Loucy (cell line): ENCODE data around the gene BLCAP.
"Not testable (repeated sequence)": the region's sequence is repeated elsewhere in the genome, so short reads cannot be mapped to it uniquely, and the experiment has no call there.

ENCODE experiments used
- H2AFZ ChIP-seq: fragments of 200-600 bp; sonication (generic); 2 replicates; pipeline ENCODE4 v1.6.0; 2016; ENCODE audit warnings: antibody characterized with exemption, mild to moderate bottlenecking, low read length, moderate library complexity
- H3F3A ChIP-seq: fragments of 200-600 bp; 2 replicates; pipeline ENCODE4 v1.6.0; 2016; ENCODE audit warnings: antibody characterized with exemption, low read depth, mild to moderate bottlenecking
- H3K27me3 ChIP-seq: fragments of 200-600 bp; sonication (generic); 2 replicates; pipeline ENCODE4 v1.6.1; 2014; ENCODE audit warnings: low read length, mild to moderate bottlenecking; ENCODE audit not compliant: insufficient read depth, poor library complexity, severe bottlenecking
- H3K36me3 ChIP-seq: fragments of 200-600 bp; sonication (generic); 2 replicates; pipeline ENCODE4 v1.6.1; 2016; ENCODE audit warnings: low read length; ENCODE audit not compliant: insufficient read depth
- H3K4me1 ChIP-seq: fragments of 200-600 bp; sonication (generic); 2 replicates; pipeline ENCODE4 v1.5.1; 2014; ENCODE audit warnings: low read length, mild to moderate bottlenecking; ENCODE audit not compliant: insufficient read depth, poor library complexity, severe bottlenecking
- H3K4me2 ChIP-seq: fragments of 200-600 bp; sonication (generic); 2 replicates; pipeline ENCODE4 v1.6.0; 2014; ENCODE audit warnings: antibody characterized with exemption, low read length, low read depth, mild to moderate bottlenecking; ENCODE audit not compliant: poor library complexity, severe bottlenecking
- H3K4me3 ChIP-seq: fragments of 200-600 bp; sonication (generic); 2 replicates; pipeline ENCODE4 v1.5.1; 2014; ENCODE audit warnings: low read length, mild to moderate bottlenecking, mixed read lengths; ENCODE audit not compliant: poor library complexity, severe bottlenecking
- H3K79me2 ChIP-seq: fragments of 200-600 bp; sonication (generic); 2 replicates; pipeline ENCODE4 v1.6.1; 2014; ENCODE audit warnings: low read length; ENCODE audit not compliant: insufficient read depth
- H3K9ac ChIP-seq: fragments of 200-600 bp; sonication (generic); 2 replicates; pipeline ENCODE4 v1.6.0; 2014; ENCODE audit warnings: mild to moderate bottlenecking, low read depth, low read length, moderate library complexity; ENCODE audit not compliant: poor library complexity, severe bottlenecking
- H3K9me2 ChIP-seq: fragments of 200-600 bp; sonication (generic); replicated peaks from 2 replicates; pipeline ENCODE4 v1.6.1; 2016; ENCODE audit warnings: low read depth, low read length, mixed read lengths
- H3K9me3 ChIP-seq: fragments of 200-600 bp; sonication (generic); 2 replicates; pipeline ENCODE4 v1.6.1; 2014; ENCODE audit warnings: mild to moderate bottlenecking, antibody characterized with exemption, low read length, low read depth; ENCODE audit not compliant: insufficient read depth
- H4K20me1 ChIP-seq: fragments of 200-600 bp; sonication (generic); 2 replicates; pipeline ENCODE4 v1.6.0; 2014; ENCODE audit warnings: antibody characterized with exemption, low read length, mild to moderate bottlenecking; ENCODE audit not compliant: insufficient read depth, poor library complexity, severe bottlenecking
- EZH2phosphoT487 ChIP-seq: fragments of 200-600 bp; IDR thresholded peaks from 2 replicates; pipeline ENCODE4 v1.6.1; 2018; ENCODE audit warnings: antibody characterized with exemption, mild to moderate bottlenecking, moderate library complexity, borderline replicate concordance
- TF ChIP-seq, protein P1 (sequence below): fragments of 200-600 bp; sonication (generic); conservative IDR thresholded peaks from 2 replicates; pipeline ENCODE4 v1.5.1; 2014; ENCODE audit warnings: mild to moderate bottlenecking, antibody characterized with exemption, low read length

BLCAP gene

DNA sequence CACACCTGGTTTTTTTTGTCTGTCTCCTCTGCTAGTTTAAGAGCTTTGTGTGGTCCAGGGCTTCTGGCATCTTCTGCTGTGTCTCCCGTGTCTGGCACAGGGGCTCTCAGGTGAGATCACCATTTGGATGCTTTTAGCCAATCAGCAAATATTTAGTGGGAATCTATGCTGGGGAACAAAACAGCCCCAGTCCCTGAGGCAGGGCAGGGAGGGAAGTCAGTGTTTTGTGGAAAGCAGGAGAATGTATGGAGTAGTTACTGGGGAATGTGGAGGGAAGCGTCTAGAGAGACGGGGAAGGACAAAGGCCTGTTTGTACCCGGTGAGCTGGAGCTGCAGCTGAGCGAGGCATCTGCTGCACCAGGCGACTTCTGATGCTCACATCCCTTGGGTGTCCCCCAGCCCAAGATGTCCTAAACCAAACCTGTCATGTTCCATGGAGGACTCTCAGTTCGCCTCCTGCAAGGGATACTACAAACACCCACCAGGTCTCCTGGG, 55.9 kb downstream of the BLCAP start:
- TF ChIP-seq EZH2phosphoT487 = no peak
- H3F3A ChIP-seq = no peaks in the 10 kb centered on the region
- H3K4me2 ChIP-seq = no peak overlapping the region
- H3K27me3 ChIP-seq = no peaks in the 10 kb centered on the region
- H3K9me3 ChIP-seq = no peaks in the 10 kb centered on the region
- H3K9ac ChIP-seq = no peak overlapping the region
- no peak overlapping the region for H3K4me3 ChIP-seq
- H3K79me2 ChIP-seq = no peaks in the 10 kb centered on the region
- H4K20me1 ChIP-seq = no peaks in the 10 kb centered on the region
- no peaks in the 10 kb centered on the region for H3K9me2 ChIP-seq
- no peak overlapping the region for H2AFZ ChIP-seq
- no peaks in the 10 kb centered on the region for H3K36me3 ChIP-seq
- no peaks in the 10 kb centered on the region for H3K4me1 ChIP-seq

DNA sequence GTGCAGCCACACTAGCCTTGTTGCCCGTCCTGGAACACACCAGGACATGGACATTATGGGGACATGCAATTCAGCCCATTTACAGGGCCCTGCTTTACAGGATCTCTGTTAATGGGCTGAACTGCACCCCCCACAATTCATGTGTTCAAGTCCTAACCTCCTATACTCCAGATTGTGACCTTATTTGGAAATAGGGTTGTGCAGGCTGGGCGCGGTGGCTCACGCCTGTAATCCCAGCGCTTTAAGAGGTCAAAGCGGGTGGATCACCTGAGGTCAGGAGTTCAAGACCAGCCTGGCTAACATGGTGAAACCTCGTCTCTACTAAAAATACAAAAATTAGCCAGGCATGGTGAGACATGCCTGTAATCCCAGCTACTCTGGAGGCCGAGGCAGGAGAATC, 57.5 kb downstream of the BLCAP start:
- not testable (repeated sequence) for H3K9ac ChIP-seq, H3K4me3 ChIP-seq, H2AFZ ChIP-seq, H3F3A ChIP-seq, H3K9me3 ChIP-seq, H3K4me2 ChIP-seq, H3K79me2 ChIP-seq, H4K20me1 ChIP-seq, H3K27me3 ChIP-seq, H3K4me1 ChIP-seq, H3K9me2 ChIP-seq, H3K36me3 ChIP-seq

DNA sequence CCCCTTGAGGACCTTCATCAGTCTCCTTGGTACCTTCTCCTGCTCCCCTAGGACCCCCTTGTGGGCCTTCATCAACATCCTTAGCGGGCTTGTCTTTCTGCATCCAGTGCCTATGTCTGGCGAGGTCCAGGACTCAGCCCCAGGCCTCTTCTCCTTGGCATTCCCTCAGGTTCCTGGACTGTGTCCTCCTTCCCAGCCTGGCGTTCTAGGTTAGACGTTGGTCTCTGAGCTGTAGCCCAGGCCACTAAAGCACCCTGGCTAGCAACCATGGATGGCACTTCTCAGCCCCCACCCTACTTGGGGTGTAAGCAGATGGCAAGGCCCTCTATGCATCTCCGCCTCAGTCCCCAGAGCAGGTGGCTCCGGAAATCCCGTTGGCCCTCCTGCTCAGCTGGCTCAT, 58.1 kb downstream of the BLCAP start:
- Histone ChIP-seq H3K4me2 (no peak overlapping the region), H3K4me3 (no peak overlapping the region), H2AFZ (no peak overlapping the region), H4K20me1 (no peaks in the 10 kb centered on the region), H3F3A (no peaks in the 10 kb centered on the region), H3K9me3 (no peaks in the 10 kb centered on the region), H3K36me3 (no peaks in the 10 kb centered on the region), H3K4me1 (no peaks in the 10 kb centered on the region), H3K9me2 (no peaks in the 10 kb centered on the region), H3K79me2 (no peaks in the 10 kb centered on the region), H3K27me3 (no peaks in the 10 kb centered on the region), H3K9ac (no peak overlapping the region)
- no peak for TF ChIP-seq EZH2phosphoT487
- TF ChIP-seq, protein P1, sequence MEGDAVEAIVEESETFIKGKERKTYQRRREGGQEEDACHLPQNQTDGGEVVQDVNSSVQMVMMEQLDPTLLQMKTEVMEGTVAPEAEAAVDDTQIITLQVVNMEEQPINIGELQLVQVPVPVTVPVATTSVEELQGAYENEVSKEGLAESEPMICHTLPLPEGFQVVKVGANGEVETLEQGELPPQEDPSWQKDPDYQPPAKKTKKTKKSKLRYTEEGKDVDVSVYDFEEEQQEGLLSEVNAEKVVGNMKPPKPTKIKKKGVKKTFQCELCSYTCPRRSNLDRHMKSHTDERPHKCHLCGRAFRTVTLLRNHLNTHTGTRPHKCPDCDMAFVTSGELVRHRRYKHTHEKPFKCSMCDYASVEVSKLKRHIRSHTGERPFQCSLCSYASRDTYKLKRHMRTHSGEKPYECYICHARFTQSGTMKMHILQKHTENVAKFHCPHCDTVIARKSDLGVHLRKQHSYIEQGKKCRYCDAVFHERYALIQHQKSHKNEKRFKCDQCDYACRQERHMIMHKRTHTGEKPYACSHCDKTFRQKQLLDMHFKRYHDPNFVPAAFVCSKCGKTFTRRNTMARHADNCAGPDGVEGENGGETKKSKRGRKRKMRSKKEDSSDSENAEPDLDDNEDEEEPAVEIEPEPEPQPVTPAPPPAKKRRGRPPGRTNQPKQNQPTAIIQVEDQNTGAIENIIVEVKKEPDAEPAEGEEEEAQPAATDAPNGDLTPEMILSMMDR = no peak

DNA sequence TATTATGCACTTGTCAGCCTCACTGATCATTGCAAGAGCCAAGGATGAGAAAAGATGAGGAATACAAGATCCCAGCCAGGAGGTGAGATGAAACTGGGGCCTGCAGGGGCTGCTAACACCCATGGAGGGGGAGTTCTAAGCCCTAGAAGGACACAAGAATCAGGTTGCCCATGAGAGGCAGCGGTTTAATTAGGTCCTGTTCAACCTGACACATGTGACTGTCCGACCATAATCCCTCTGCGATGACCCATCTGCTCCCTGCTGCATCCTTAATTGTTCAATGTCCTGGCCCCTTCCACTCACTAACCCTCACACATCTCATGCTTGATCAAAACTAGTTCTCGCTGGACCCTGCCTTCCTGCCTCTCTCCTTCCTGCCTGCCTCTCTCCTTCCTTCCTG, 58.8 kb downstream of the BLCAP start:
- Histone ChIP-seq H3K4me2 (no peak overlapping the region), H3K9ac (no peak overlapping the region), H4K20me1 (no peaks in the 10 kb centered on the region), H3K9me2 (no peaks in the 10 kb centered on the region), H3K27me3 (no peaks in the 10 kb centered on the region), H3K79me2 (no peaks in the 10 kb centered on the region), H3K4me3 (no peak overlapping the region), H3F3A (no peaks in the 10 kb centered on the region), H3K9me3 (no peaks in the 10 kb centered on the region), H2AFZ (no peak overlapping the region), H3K36me3 (no peaks in the 10 kb centered on the region), H3K4me1 (no peaks in the 10 kb centered on the region)
- TF ChIP-seq EZH2phosphoT487 = no peak
- TF ChIP-seq, protein P1 = no peak
